Activated T-helper 1 cell treated with Interleukin-2 at 50 U/mL for 16 hours (primary cell): ENCODE measurements around the gene POC1A.

Source experiments
- DNase-seq: peaks from one replicate; pipeline ENCODE4 v3.0.0-alpha.2; 2020; ENCODE audit warnings: low read depth

Gene POC1A

DNA sequence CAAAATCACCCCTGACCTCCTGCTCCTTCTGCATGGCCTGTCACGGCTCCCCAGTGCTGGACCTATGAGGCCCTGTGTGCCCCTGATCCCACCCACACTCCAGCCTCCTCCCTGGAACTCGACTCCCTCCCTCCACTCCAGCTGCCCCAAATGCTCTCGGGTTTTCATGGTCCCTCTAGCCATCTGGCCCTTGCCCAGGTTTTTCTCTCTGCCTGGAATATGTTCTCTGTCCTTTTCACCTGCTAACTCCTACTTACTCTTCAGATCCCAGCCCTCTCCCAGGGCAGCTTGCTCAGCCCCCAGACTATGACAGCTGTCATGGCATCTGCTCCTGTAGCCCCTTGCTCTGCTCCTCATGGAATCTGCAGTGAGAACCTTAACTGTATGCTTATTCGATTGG lies 128.2 kb downstream of the POC1A start:
- DNase-seq, result no peak

DNA sequence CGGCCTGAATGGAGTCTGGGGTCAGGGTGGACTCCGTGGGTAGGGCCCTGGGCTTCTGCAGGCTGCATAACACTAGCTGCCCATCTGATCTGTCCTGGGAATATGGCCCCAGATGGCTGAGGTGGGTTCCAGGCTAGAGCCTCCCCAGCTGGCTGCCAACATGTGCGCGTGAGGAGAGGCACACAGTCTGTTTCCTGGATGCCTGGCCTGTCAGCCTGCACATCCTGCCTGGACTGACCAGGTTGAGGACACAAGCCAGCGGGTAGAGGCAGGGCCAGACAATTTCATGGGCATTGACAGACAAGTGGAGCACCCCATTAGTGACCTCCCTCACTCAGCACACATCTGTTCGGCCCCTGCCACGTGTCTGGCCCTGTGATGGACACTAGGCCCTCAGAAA lies 128.8 kb downstream of the POC1A start:
- no peak for DNase-seq
